MCF 10A (cell line): ENCODE measurements around the gene CHST15. TPM values are rescaled to one million over a fixed set of nuclear protein-coding genes. Genes with fewer than 3 reads are reported as not detected.

ENCODE experiments used
- BruUV-seq: library from RNA; stranded (reverse); fragments of 400-500 nt; replicated peaks from 2 replicates; lab custom pipeline; 2021; lab: Mats Ljungman, UMichigan
- CTCF ChIA-PET: fragments of 300-600 bp; sonication (Branson Sonifier 250); formaldehyde crosslinking; extraction: SDS; loops from one replicate; lab custom pipeline; 2021; ENCODE audit warnings: antibody characterized with exemption, inconsistent platforms; lab: Yijun Ruan, JAX
- POLR2A ChIA-PET: fragments of 300-600, 350-650 bp; sonication (Branson Sonifier 250); formaldehyde crosslinking; extraction: SDS; loops from one replicate; lab custom pipeline; 2020; ENCODE audit warnings: antibody characterized with exemption, inconsistent platforms; lab: Yijun Ruan, JAX
- DNase-seq: peaks from one replicate; pipeline ENCODE4 v3.0.0-alpha.2; 2018; ENCODE audit not compliant: unreplicated experiment
- H3K27ac Mint-ChIP-seq: one replicate; pipeline ENCODE4 v1.8.0; 2022; ENCODE audit warnings: mild to moderate bottlenecking, low read depth, mixed read lengths; ENCODE audit not compliant: unreplicated experiment
- H3K27me3 Mint-ChIP-seq: one replicate; pipeline ENCODE4 v1.8.0; 2022; ENCODE audit warnings: mixed read lengths; ENCODE audit not compliant: insufficient read depth, unreplicated experiment
- H3K36me3 Mint-ChIP-seq: one replicate; pipeline ENCODE4 v1.8.0; 2022; ENCODE audit warnings: mild to moderate bottlenecking, moderate library complexity, mixed read lengths; ENCODE audit not compliant: insufficient read depth, unreplicated experiment
- H3K4me1 Mint-ChIP-seq: one replicate; pipeline ENCODE4 v1.8.0; 2022; ENCODE audit warnings: mixed read lengths; ENCODE audit not compliant: insufficient read depth, unreplicated experiment
- H3K4me3 Mint-ChIP-seq: one replicate; pipeline ENCODE4 v1.8.0; 2022; ENCODE audit warnings: mild to moderate bottlenecking, moderate library complexity, mixed read lengths; ENCODE audit not compliant: unreplicated experiment
- H3K9me3 Mint-ChIP-seq: one replicate; pipeline ENCODE4 v1.8.0; 2022; ENCODE audit warnings: mixed read lengths; ENCODE audit not compliant: unreplicated experiment
- intact Hi-C: fragments of 100-400 bp; cut with micrococcal nuclease; formaldehyde crosslinking; loops from 2 replicates; pipeline ENCODE4 v1.14.1; 2022
- total RNA-seq: library from RNA; stranded (reverse); gene quantifications from 2 replicates; pipeline ENCODE4 v1.2.3, GENCODE V29; 2022
- TF ChIP-seq, protein P1 (sequence below): fragments of 200-600 bp; IDR thresholded peaks from one replicate; pipeline ENCODE4 v1.8.0; 2022; ENCODE audit warnings: antibody characterized with exemption, mild to moderate bottlenecking; ENCODE audit not compliant: unreplicated experiment

Gene CHST15
- total RNA-seq, 1 experiment from 2014 or later = 32.8 TPM

DNA sequence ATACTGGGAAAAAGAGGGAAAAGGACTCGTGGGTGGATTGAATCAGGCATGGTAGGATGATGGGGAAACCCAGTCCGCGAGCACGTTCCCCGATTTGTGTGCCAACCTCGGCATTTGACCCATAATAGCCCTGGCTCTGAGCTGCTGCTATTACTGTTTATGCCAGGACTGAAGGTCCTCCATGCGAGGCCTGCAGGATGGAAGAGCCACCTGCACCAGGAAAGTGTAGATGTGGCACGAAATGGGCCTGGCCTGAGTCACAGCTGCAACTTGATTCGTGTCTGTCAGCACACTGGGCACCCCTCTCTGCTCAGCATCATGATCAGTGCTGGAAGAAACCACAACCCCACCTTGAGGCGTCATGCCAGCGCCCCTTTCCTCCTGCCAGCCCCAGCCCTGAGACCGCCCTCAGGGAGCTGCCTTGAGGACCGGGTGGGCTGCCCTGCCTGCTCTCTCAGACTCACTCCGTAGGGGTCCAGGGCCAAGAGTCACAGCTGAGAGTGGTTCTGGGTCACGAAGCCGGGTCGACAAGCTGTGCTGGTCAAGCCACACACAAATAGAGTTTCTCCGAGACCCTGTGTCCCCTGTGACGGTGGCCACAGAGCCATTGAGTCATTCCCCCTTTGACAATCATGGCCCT lies 74.4 kb downstream of the CHST15 start:
- no peaks in the 10 kb centered on the region for H3K27me3 Mint-ChIP-seq
- ChIA-PET CTCF (no interaction called here), POLR2A (interaction anchor here (1.2 kb wide), 1 partner anchor 400 kb away, joined by 3 read pairs; no protein-coding TSS in a partner anchor)
- TF ChIP-seq, protein P1, sequence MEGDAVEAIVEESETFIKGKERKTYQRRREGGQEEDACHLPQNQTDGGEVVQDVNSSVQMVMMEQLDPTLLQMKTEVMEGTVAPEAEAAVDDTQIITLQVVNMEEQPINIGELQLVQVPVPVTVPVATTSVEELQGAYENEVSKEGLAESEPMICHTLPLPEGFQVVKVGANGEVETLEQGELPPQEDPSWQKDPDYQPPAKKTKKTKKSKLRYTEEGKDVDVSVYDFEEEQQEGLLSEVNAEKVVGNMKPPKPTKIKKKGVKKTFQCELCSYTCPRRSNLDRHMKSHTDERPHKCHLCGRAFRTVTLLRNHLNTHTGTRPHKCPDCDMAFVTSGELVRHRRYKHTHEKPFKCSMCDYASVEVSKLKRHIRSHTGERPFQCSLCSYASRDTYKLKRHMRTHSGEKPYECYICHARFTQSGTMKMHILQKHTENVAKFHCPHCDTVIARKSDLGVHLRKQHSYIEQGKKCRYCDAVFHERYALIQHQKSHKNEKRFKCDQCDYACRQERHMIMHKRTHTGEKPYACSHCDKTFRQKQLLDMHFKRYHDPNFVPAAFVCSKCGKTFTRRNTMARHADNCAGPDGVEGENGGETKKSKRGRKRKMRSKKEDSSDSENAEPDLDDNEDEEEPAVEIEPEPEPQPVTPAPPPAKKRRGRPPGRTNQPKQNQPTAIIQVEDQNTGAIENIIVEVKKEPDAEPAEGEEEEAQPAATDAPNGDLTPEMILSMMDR = no peak
- H3K27ac Mint-ChIP-seq = no peak overlapping the region
- peaks cover 3% of the 10 kb centered on the region for H3K9me3 Mint-ChIP-seq
- H3K4me3 Mint-ChIP-seq = no peak overlapping the region
- H3K36me3 Mint-ChIP-seq = peaks cover 23% of the 10 kb centered on the region
- DNase-seq = no peak
- peaks cover 12% of the 10 kb centered on the region for H3K4me1 Mint-ChIP-seq
- no TSS peak for BruUV-seq
- intact Hi-C loops = no loop called here

DNA sequence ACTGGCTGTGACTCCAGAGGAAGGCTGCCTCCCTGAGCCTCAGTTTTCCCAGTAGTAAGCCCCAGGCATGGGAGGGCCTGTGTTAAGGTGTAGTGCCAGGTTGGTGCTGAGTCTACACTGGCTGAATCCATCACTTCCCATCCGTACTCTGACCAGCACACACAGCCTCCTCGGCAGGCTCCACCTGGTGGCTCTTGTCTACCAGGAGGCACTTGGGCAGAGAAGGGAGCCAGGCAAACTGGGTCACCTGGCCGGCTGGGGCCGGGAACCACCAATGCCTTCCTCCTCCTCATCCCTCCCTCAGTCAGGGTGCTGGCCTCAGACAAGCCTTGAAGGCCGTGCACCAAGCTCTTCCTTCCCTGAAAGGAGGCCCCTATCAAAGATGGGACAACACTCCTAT lies 75.7 kb downstream of the CHST15 start:
- Mint-ChIP-seq H3K27ac (no peak overlapping the region), H3K4me3 (no peak overlapping the region), H3K36me3 (peaks cover 34% of the 10 kb centered on the region), H3K27me3 (no peaks in the 10 kb centered on the region), H3K4me1 (peaks cover 12% of the 10 kb centered on the region), H3K9me3 (peaks cover 10% of the 10 kb centered on the region)
- ChIA-PET CTCF (interaction anchor here (0.6 kb wide), 1 partner anchor 127 kb away, joined by 3 read pairs; no protein-coding TSS in a partner anchor), POLR2A (interaction anchor here (1.2 kb wide), 1 partner anchor 401 kb away, joined by 3 read pairs; no protein-coding TSS in a partner anchor)
- DNase-seq = no peak
- TF ChIP-seq, protein P1 = no peak
- intact Hi-C loops = no loop called here
- BruUV-seq = no TSS peak

DNA sequence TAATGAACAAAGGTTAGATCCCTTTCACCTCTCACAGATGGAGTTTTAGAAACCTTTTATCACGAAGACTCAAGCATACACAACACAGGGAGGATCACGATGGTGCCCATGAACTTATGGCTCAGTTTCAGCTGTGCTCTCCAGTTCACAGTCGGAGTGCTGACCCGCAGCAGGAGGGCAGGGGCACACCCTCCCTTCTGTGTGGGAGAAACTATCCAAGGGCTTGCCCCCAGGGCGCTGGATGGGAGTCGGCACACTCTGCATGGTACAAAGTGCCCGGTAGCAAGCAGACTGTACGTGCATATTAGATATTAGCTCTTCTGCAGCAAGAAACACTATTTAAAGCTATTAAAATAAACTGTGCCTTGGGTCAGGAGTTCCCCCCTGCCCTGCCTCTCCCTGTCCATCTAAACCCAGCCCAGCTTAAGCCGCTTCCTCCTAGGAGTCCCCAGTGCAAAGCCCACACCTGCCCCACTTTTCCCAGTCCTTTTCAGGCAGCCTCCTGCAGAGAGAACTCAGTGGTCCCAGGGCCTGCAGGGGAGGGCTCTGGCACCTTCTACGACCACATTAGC lies 76.5 kb downstream of the CHST15 start:
- Mint-ChIP-seq H3K27ac (no peak overlapping the region), H3K36me3 (peaks cover 30% of the 10 kb centered on the region), H3K4me3 (no peak overlapping the region), H3K9me3 (peaks cover 10% of the 10 kb centered on the region), H3K27me3 (no peaks in the 10 kb centered on the region), H3K4me1 (peaks cover 8% of the 10 kb centered on the region)
- TF ChIP-seq, protein P1 = no peak
- intact Hi-C loops = no loop called here
- BruUV-seq = no TSS peak
- no peak for DNase-seq
- ChIA-PET POLR2A (no interaction called here), CTCF (interaction anchor here (0.7 kb wide), 1 partner anchor 61 kb away, joined by 3 read pairs; no protein-coding TSS in a partner anchor)

DNA sequence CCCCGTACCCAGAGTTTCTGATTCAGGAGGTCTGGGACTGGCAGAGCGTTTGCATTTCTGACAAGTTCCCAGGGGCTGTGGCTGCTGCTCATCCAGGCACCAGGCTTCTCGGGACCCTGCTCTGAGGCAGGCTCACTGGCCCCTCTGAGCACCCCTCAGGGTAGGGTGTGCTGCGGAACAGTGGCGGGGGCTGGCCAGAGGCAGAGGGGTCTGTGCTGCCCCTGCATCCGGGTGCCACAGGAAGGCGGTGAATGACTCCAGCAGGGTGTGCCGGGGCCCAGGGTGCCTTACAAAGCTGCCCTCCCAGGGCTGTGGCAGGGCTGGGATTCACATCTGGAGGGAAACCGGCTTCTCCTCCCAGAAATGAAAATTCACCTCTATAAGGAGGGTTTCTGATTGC lies 77.4 kb downstream of the CHST15 start:
- Mint-ChIP-seq H3K27me3 (no peaks in the 10 kb centered on the region), H3K4me3 (no peak overlapping the region), H3K4me1 (no peaks in the 10 kb centered on the region), H3K36me3 (peaks cover 36% of the 10 kb centered on the region), H3K27ac (no peak overlapping the region), H3K9me3 (peaks cover 10% of the 10 kb centered on the region)
- ChIA-PET CTCF (interaction anchor here (0.6 to 0.7 kb wide), 2 partner anchors 274 to 434 kb away, joined by 3 to 4 read pairs; no protein-coding TSS in a partner anchor), POLR2A (no interaction called here)
- intact Hi-C loops = no loop called here
- TF ChIP-seq, protein P1 = no peak
- no TSS peak for BruUV-seq
- DNase-seq = no peak
